DOHH2 (cell line): ENCODE data around the gene CAV1.

Experiments used
- CTCF ChIP-seq: fragments of 200-600 bp; sonication (generic); IDR thresholded peaks from one replicate; pipeline ENCODE4 v1.5.1; 2014; ENCODE audit warnings: antibody characterized with exemption, mild to moderate bottlenecking, low read depth, low read length; ENCODE audit not compliant: poor library complexity, severe bottlenecking
- EZH2phosphoT487 ChIP-seq: fragments of 200-600 bp; sonication (generic); IDR thresholded peaks from 2 replicates; pipeline ENCODE4 v1.6.1; 2017; ENCODE audit warnings: borderline replicate concordance, mild to moderate bottlenecking, antibody characterized with exemption, low read length, moderate library complexity, mixed read lengths

GRCh38 chr7:116497708-116498107, 27.1 kb upstream of the CAV1 start:
- TF ChIP-seq CTCF, result no peak
- TF ChIP-seq EZH2phosphoT487, result no peak
